ENCODE data around the gene REV3L. TPM values are rescaled to one million over a fixed set of nuclear protein-coding genes. Genes with fewer than 3 reads are reported as not detected.

Gene REV3L
- total and polyA plus RNA-seq, 4 donors, result 3.8 to 17.7 (median 11.2) TPM

DNA sequence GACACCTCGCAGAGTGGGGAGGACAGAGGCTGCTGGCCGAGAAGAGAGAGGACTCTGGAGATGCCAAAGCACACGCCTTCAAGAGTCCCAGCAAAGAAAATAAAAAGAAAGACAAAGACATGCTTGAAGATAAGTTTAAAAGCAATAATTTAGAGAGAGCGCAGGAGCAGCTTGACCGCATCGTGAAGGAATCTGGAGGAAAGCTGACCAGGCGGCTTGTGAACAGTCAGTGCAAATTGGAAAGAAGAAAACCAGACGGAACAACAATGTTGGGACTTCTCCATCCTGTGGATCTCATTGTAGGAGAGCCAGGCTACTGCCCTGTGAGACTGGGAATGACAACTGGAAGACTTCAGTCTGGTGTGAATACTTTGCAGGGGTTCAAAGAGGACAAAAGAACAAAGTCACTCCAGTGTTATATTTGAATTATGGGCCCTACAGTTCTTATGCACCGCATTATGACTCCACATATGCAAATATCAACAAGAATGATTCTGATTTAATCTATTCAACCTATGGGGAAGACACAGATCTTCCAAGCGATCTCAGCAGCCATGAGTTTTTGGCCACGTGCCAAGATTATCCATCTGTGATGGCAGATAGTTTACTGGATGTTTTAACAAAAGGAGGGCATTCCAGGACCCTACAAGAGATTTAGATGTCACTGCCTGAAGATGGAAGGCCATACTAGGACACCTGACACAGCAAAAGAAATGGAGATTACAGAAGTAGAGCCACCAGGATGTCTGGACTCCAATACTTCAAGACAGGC is 52.2 kb downstream of the REV3L start:
- H3K27ac ChIP-seq (ENCODE audit: low read depth in 1 of 2, low read length in 2 of 2), result no peak overlapping the region
- TF ChIP-seq, protein P1, sequence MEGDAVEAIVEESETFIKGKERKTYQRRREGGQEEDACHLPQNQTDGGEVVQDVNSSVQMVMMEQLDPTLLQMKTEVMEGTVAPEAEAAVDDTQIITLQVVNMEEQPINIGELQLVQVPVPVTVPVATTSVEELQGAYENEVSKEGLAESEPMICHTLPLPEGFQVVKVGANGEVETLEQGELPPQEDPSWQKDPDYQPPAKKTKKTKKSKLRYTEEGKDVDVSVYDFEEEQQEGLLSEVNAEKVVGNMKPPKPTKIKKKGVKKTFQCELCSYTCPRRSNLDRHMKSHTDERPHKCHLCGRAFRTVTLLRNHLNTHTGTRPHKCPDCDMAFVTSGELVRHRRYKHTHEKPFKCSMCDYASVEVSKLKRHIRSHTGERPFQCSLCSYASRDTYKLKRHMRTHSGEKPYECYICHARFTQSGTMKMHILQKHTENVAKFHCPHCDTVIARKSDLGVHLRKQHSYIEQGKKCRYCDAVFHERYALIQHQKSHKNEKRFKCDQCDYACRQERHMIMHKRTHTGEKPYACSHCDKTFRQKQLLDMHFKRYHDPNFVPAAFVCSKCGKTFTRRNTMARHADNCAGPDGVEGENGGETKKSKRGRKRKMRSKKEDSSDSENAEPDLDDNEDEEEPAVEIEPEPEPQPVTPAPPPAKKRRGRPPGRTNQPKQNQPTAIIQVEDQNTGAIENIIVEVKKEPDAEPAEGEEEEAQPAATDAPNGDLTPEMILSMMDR (IDR thresholded peaks at IDR 0.05; ENCODE audit: low read depth, low read length, missing input control), result no peak
- no peak for TF ChIP-seq NR2F2 (IDR thresholded peaks at IDR 0.05)
- no peak for TF ChIP-seq TAF1 (conservative IDR thresholded peaks at IDR 0.05)
- TF ChIP-seq HNF4G (IDR thresholded peaks at IDR 0.05), result no peak
- no peak for TF ChIP-seq EGR1 (IDR thresholded peaks at IDR 0.05; ENCODE audit: low read depth in 2 of 2)
- TF ChIP-seq, protein P2, sequence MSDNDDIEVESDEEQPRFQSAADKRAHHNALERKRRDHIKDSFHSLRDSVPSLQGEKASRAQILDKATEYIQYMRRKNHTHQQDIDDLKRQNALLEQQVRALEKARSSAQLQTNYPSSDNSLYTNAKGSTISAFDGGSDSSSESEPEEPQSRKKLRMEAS (IDR thresholded peaks at IDR 0.05), result no peak
- TF ChIP-seq FOXA1 (IDR thresholded peaks at IDR 0.05), result no peak
- TF ChIP-seq HNF4A (conservative IDR thresholded peaks at IDR 0.05), result no peak
- TF ChIP-seq, protein P3, sequence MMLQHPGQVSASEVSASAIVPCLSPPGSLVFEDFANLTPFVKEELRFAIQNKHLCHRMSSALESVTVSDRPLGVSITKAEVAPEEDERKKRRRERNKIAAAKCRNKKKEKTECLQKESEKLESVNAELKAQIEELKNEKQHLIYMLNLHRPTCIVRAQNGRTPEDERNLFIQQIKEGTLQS (IDR thresholded peaks at IDR 0.05), result no peak
- no peak for TF ChIP-seq SP1 (IDR thresholded peaks at IDR 0.05)
- TF ChIP-seq, protein P4, sequence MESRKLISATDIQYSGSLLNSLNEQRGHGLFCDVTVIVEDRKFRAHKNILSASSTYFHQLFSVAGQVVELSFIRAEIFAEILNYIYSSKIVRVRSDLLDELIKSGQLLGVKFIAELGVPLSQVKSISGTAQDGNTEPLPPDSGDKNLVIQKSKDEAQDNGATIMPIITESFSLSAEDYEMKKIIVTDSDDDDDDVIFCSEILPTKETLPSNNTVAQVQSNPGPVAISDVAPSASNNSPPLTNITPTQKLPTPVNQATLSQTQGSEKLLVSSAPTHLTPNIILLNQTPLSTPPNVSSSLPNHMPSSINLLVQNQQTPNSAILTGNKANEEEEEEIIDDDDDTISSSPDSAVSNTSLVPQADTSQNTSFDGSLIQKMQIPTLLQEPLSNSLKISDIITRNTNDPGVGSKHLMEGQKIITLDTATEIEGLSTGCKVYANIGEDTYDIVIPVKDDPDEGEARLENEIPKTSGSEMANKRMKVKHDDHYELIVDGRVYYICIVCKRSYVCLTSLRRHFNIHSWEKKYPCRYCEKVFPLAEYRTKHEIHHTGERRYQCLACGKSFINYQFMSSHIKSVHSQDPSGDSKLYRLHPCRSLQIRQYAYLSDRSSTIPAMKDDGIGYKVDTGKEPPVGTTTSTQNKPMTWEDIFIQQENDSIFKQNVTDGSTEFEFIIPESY (IDR thresholded peaks at IDR 0.05), result no peak
- no peak for TF ChIP-seq GABPA (IDR thresholded peaks at IDR 0.05 in 1 of 2, conservative IDR thresholded peaks at IDR 0.05 in 1 of 2)
- no peak for TF ChIP-seq RXRA (IDR thresholded peaks at IDR 0.05)
- TF ChIP-seq FOXA2 (IDR thresholded peaks at IDR 0.05), result no peak
- no peak for TF ChIP-seq YY1 (IDR thresholded peaks at IDR 0.05)
- TF ChIP-seq JUND (IDR thresholded peaks at IDR 0.05), result no peak
- no peak for TF ChIP-seq RAD21 (IDR thresholded peaks at IDR 0.05)
- TF ChIP-seq, protein P5, sequence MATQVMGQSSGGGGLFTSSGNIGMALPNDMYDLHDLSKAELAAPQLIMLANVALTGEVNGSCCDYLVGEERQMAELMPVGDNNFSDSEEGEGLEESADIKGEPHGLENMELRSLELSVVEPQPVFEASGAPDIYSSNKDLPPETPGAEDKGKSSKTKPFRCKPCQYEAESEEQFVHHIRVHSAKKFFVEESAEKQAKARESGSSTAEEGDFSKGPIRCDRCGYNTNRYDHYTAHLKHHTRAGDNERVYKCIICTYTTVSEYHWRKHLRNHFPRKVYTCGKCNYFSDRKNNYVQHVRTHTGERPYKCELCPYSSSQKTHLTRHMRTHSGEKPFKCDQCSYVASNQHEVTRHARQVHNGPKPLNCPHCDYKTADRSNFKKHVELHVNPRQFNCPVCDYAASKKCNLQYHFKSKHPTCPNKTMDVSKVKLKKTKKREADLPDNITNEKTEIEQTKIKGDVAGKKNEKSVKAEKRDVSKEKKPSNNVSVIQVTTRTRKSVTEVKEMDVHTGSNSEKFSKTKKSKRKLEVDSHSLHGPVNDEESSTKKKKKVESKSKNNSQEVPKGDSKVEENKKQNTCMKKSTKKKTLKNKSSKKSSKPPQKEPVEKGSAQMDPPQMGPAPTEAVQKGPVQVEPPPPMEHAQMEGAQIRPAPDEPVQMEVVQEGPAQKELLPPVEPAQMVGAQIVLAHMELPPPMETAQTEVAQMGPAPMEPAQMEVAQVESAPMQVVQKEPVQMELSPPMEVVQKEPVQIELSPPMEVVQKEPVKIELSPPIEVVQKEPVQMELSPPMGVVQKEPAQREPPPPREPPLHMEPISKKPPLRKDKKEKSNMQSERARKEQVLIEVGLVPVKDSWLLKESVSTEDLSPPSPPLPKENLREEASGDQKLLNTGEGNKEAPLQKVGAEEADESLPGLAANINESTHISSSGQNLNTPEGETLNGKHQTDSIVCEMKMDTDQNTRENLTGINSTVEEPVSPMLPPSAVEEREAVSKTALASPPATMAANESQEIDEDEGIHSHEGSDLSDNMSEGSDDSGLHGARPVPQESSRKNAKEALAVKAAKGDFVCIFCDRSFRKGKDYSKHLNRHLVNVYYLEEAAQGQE (IDR thresholded peaks at IDR 0.05), result no peak
- 93% methylated on average over 11 of the region's 11 CpGs for WGBS

More for the DNA sequence above, 52.2 kb downstream of the REV3L start:
- Histone ChIP-seq H3K4me3 (ENCODE audit: low read depth in 1 of 3, low read length in 3 of 3) (no peak overlapping the region), H3K9me3 (ENCODE audit: control insufficient read depth in 4 of 4, low read length in 3 of 4) (no peaks in the 10 kb centered on the region), H3K27me3 (ENCODE audit: control insufficient read depth in 4 of 4, insufficient read depth in 4 of 4, low read length in 3 of 4) (no peaks in the 10 kb centered on the region), H3K36me3 (ENCODE audit: control insufficient read depth in 4 of 4, insufficient read depth in 3 of 4, low read depth in 1 of 4, low read length in 3 of 4) (no peaks in the 10 kb centered on the region), H3K4me1 (ENCODE audit: control insufficient read depth in 4 of 4, insufficient read depth in 4 of 4, low read length in 3 of 4) (peaks cover 1 to 9% (median 5%) of the 10 kb centered on the region in 4 donors), H3K9ac (ENCODE audit: low read depth in 1 of 2, low read length in 2 of 2) (no peak overlapping the region)
- DNase-seq (ENCODE audit: low spot score), result no peak
